ENCODE results near the gene ALAS1. TPM values are rescaled to one million over a fixed set of nuclear protein-coding genes. Genes with fewer than 3 reads are reported as not detected.

ALAS1 gene
- total RNA-seq, 1 experiment from 2014 or later = 53.1 TPM

GRCh38 chr3:52234516-52235447 lies 36.8 kb downstream of the ALAS1 start:
- Mint-ChIP-seq H3K4me3 (ENCODE audit: unreplicated experiment) (no peak overlapping the region), H3K27me3 (ENCODE audit: insufficient read depth, unreplicated experiment) (no peaks in the 10 kb centered on the region), H3K27ac (ENCODE audit: unreplicated experiment) (no peak overlapping the region), H3K4me1 (ENCODE audit: low read depth, unreplicated experiment) (no peaks in the 10 kb centered on the region), H3K9me3 (ENCODE audit: unreplicated experiment) (no peaks in the 10 kb centered on the region), H3K36me3 (ENCODE audit: insufficient read depth, unreplicated experiment) (peaks cover 16% of the 10 kb centered on the region)
- H3K27me3 ChIP-seq (replicated peaks; ENCODE audit: control insufficient read depth, insufficient read depth, low read length) = no peaks in the 10 kb centered on the region
- H3K4me3 ChIP-seq (ENCODE audit: low read depth, low read length) = no peak overlapping the region
- intact Hi-C loops (cut with micrococcal nuclease; ENCODE audit: unreplicated experiment) = no loop called here
- H3K9me3 ChIP-seq = no peaks in the 10 kb centered on the region
- peaks cover 3% of the 10 kb centered on the region; the same call in 1 of the 2 replicates for H3K36me3 ChIP-seq (ENCODE audit: control insufficient read depth, insufficient read depth, low read length)
- peaks cover 11% of the 10 kb centered on the region; the same call in 1 of the 2 replicates for H3K4me1 ChIP-seq
- no peak for DNase-seq
- POLR2A ChIA-PET = no interaction called here
- CTCF ChIA-PET = interaction anchor here (0.6 to 3.4 kb wide), 6 partner anchors 14 to 234 kb away, joined by 3 to 20 read pairs (median 3); no protein-coding TSS in a partner anchor
- TF ChIP-seq CTCF (IDR thresholded peaks at IDR 0.05; ENCODE audit: insufficient read depth in 1 of 2, low read depth in 1 of 2, low read length in 1 of 2, severe bottlenecking in 1 of 2, unreplicated experiment in 1 of 2) = no peak
- BruUV-seq (replicated peaks) = no TSS peak

GRCh38 chr3:52236424-52236886 lies 38.5 kb downstream of the ALAS1 start:
- Histone ChIP-seq H3K4me3 (ENCODE audit: low read depth, low read length) (no peak overlapping the region), H3K27me3 (replicated peaks; ENCODE audit: control insufficient read depth, insufficient read depth, low read length) (no peaks in the 10 kb centered on the region), H3K36me3 (ENCODE audit: control insufficient read depth, insufficient read depth, low read length) (peaks cover 2% of the 10 kb centered on the region; the same call in 1 of the 2 replicates), H3K9me3 (no peaks in the 10 kb centered on the region), H3K4me1 (peaks cover 17% of the 10 kb centered on the region; the same call in 1 of the 2 replicates)
- BruUV-seq (replicated peaks) = no TSS peak
- no peaks in the 10 kb centered on the region for H3K27me3 Mint-ChIP-seq (ENCODE audit: insufficient read depth, unreplicated experiment)
- ChIA-PET CTCF (interaction anchor here (0.5 to 3.4 kb wide), 4 partner anchors 15 to 149 kb away, joined by 3 to 20 read pairs (median 3); no protein-coding TSS in a partner anchor), POLR2A (no interaction called here)
- H3K4me1 Mint-ChIP-seq (ENCODE audit: low read depth, unreplicated experiment) = peaks cover 8% of the 10 kb centered on the region
- intact Hi-C loops (cut with micrococcal nuclease; ENCODE audit: unreplicated experiment) = no loop called here
- peaks cover 8% of the 10 kb centered on the region for H3K36me3 Mint-ChIP-seq (ENCODE audit: insufficient read depth, unreplicated experiment)
- H3K27ac Mint-ChIP-seq (ENCODE audit: unreplicated experiment) = no peak overlapping the region
- no peak for TF ChIP-seq CTCF (IDR thresholded peaks at IDR 0.05; ENCODE audit: insufficient read depth in 1 of 2, low read depth in 1 of 2, low read length in 1 of 2, severe bottlenecking in 1 of 2, unreplicated experiment in 1 of 2)
- H3K9me3 Mint-ChIP-seq (ENCODE audit: unreplicated experiment) = no peaks in the 10 kb centered on the region
- no peak overlapping the region for H3K4me3 Mint-ChIP-seq (ENCODE audit: unreplicated experiment)
- no peak for DNase-seq

GRCh38 chr3:52237006-52237656 lies 39.2 kb downstream of the ALAS1 start:
- ChIA-PET CTCF (interaction anchor here (0.5 to 3.4 kb wide), 4 partner anchors 9 to 143 kb away, joined by 3 to 20 read pairs (median 3); partner anchors contain the start of gene PPM1M), POLR2A (no interaction called here)
- Histone ChIP-seq H3K4me3 (ENCODE audit: low read depth, low read length) (no peak overlapping the region), H3K27me3 (replicated peaks; ENCODE audit: control insufficient read depth, insufficient read depth, low read length) (no peaks in the 10 kb centered on the region), H3K9me3 (no peaks in the 10 kb centered on the region), H3K36me3 (ENCODE audit: control insufficient read depth, insufficient read depth, low read length) (no peaks in the 10 kb centered on the region; the same call in 1 of the 2 replicates), H3K4me1 (peaks cover 17% of the 10 kb centered on the region; the same call in 1 of the 2 replicates)
- no peak for TF ChIP-seq CTCF (IDR thresholded peaks at IDR 0.05; ENCODE audit: insufficient read depth in 1 of 2, low read depth in 1 of 2, low read length in 1 of 2, severe bottlenecking in 1 of 2, unreplicated experiment in 1 of 2)
- Mint-ChIP-seq H3K4me3 (ENCODE audit: unreplicated experiment) (peak overlapping the region; percentile 83), H3K36me3 (ENCODE audit: insufficient read depth, unreplicated experiment) (peaks cover 8% of the 10 kb centered on the region), H3K4me1 (ENCODE audit: low read depth, unreplicated experiment) (peaks cover 8% of the 10 kb centered on the region), H3K27me3 (ENCODE audit: insufficient read depth, unreplicated experiment) (no peaks in the 10 kb centered on the region), H3K27ac (ENCODE audit: unreplicated experiment) (no peak overlapping the region), H3K9me3 (ENCODE audit: unreplicated experiment) (no peaks in the 10 kb centered on the region)
- DNase-seq = no peak
- intact Hi-C loops (cut with micrococcal nuclease; ENCODE audit: unreplicated experiment) = no loop called here
- no TSS peak for BruUV-seq (replicated peaks)

All from Caco-2 (cell line).